Measurements from ENCODE around the gene ABLIM1. TPM values are rescaled to one million over a fixed set of nuclear protein-coding genes. Genes with fewer than 3 reads are reported as not detected.

Gene ABLIM1
- total and polyA plus RNA-seq, 5 donors: 149 to 462 (median 411) TPM

DNA sequence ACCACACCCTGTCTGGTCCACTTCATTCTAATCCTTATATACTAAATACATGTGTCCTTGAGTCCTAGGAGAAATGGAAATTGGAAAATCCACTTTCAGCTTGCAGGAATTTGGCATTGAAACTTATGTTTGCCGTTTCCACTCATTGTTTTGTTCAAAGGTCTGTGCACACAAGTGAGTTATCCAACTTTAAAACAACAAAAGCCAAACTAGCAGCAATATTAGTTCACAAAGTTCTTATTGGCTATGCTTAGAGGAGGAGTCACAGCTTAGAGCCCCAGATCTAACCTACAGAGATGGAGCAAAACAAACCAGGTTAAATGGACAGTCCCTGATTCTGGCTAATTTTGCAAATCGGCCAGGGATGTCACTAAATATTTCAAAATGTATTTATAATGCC is 209.2 kb downstream of the ABLIM1 start:
- no peak for DNase-seq
- H3K27me3 ChIP-seq (ENCODE audit: control insufficient read depth, insufficient read depth): no peaks in the 10 kb centered on the region
- H3K4me1 ChIP-seq (ENCODE audit: control insufficient read depth, insufficient read depth, low read length): peaks cover 3% of the 10 kb centered on the region
- no peak overlapping the region for H3K27ac ChIP-seq (ENCODE audit: low read length)
- intact Hi-C loops (cut with DNase I): no loop called here
- no peaks in the 10 kb centered on the region for H3K9me3 ChIP-seq (ENCODE audit: control insufficient read depth, low read length)
- H3K4me3 ChIP-seq (ENCODE audit: low read length): no peak overlapping the region
- WGBS: 74% methylated on average over 2 of the region's 2 CpGs
- peak; percentile 44 to 72 for ATAC-seq

DNA sequence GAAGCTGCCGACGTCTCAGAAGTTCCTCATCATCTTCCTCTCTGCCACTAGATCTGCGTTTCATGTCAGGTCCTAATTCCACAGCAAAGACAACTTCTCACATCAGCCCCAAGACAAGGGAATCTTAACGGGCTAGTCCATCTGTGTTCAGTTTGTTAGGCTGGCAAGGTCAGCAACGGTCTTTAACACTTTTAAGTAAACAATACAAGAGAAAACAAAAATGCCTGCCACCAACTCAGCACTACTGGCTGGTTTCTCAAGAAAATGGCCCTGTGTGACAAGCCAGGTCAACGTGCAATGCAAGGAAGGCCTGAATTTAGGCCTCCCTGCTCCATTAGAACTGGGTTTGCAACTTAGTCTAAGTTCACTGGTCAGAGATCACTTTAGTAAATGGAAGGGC is 212.7 kb downstream of the ABLIM1 start:
- DNase-seq: no peak
- intact Hi-C loops (cut with DNase I): no loop called here
- no peak overlapping the region for H3K27ac ChIP-seq (ENCODE audit: low read length)
- no peak for ATAC-seq
- H3K4me3 ChIP-seq (ENCODE audit: low read length): no peak overlapping the region
- H3K27me3 ChIP-seq (ENCODE audit: control insufficient read depth, insufficient read depth): no peaks in the 10 kb centered on the region
- H3K4me1 ChIP-seq (ENCODE audit: control insufficient read depth, insufficient read depth, low read length): peaks cover 2% of the 10 kb centered on the region
- no peaks in the 10 kb centered on the region for H3K9me3 ChIP-seq (ENCODE audit: control insufficient read depth, low read length)
- WGBS: 79% methylated on average over 6 of the region's 6 CpGs

DNA sequence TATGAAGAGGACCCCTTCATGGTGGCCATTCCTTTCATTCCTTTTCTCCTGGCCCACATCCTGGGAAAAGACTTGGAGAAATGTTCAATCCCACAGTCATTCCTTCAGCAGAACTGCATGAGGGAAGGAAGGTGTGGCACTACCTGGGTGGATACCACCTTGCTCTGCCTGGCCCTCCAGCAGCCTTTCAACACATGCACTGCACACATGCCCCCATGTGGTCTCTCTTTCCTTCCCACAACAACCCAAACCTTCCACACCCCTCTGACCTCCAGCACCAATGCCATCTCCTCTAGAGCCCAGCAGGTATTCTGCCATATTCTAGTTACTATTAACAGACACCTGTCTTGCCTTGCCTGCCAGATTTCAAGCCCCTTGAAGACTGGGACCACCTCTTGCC is 213.3 kb downstream of the ABLIM1 start:
- no peak for DNase-seq
- Histone ChIP-seq H3K4me1 (ENCODE audit: control insufficient read depth, insufficient read depth, low read length) (peaks cover 2% of the 10 kb centered on the region), H3K27ac (ENCODE audit: low read length) (no peak overlapping the region), H3K27me3 (ENCODE audit: control insufficient read depth, insufficient read depth) (no peaks in the 10 kb centered on the region), H3K4me3 (ENCODE audit: low read length) (no peak overlapping the region), H3K9me3 (ENCODE audit: control insufficient read depth, low read length) (no peaks in the 10 kb centered on the region)
- intact Hi-C loops (cut with DNase I): no loop called here
- ATAC-seq: peak; percentile 18 to 25

DNA sequence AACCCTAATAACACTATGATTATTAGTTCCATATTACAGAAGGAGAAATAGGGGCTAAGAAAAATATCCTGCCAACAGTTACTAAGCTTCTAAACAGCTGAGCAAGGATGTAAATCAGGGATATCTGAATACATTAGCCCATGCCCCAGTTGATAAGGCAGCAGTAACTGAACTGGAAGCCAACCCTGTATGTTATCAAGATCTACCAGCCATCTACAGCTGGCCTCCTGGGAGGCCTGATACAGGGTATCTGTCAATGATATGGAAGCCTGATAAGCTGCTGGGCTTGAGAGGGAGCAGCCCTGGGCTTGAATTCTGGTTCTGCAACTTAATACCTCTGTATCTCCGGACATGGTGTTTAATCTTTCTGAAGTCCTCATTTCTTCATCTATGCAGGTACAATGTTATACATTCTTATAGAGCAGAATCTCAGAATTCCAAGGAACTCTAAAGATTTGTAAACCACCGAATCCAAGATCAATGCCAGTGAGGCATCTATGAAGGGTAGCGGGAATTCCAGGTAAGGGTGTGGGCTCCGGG is 215.9 kb downstream of the ABLIM1 start:
- WGBS: 78% methylated on average over 4 of the region's 4 CpGs
- Histone ChIP-seq H3K27me3 (ENCODE audit: control insufficient read depth, insufficient read depth) (no peaks in the 10 kb centered on the region), H3K4me1 (ENCODE audit: control insufficient read depth, insufficient read depth, low read length) (no peaks in the 10 kb centered on the region), H3K27ac (ENCODE audit: low read length) (no peak overlapping the region), H3K9me3 (ENCODE audit: control insufficient read depth, low read length) (no peaks in the 10 kb centered on the region), H3K4me3 (ENCODE audit: low read length) (no peak overlapping the region)
- DNase-seq (no peak), ATAC-seq (no peak)
- intact Hi-C loops (cut with DNase I): no loop called here

DNA sequence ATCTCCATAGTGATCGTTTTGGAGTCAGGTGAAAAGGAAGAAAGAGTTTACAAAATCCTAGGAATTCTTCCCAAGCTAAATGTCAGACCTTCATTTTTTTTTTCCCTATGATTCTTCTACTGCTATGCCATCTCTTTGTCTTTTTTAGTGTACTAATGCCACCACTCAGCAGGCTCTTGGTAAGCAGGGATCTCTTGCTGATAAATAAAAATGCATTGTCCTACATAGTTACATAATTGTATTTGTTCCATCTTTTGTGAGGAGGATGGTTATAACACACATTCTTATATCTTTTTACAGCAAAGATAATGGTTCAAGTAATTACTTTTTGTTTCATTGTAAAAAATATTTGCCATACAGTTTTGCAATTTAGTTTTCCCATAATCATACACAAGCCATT is 217.0 kb downstream of the ABLIM1 start:
- intact Hi-C loops (cut with DNase I): no loop called here
- H3K4me3 ChIP-seq (ENCODE audit: low read length): no peak overlapping the region
- H3K4me1 ChIP-seq (ENCODE audit: control insufficient read depth, insufficient read depth, low read length): no peaks in the 10 kb centered on the region
- no peak for DNase-seq
- H3K27me3 ChIP-seq (ENCODE audit: control insufficient read depth, insufficient read depth): no peaks in the 10 kb centered on the region
- H3K9me3 ChIP-seq (ENCODE audit: control insufficient read depth, low read length): no peaks in the 10 kb centered on the region
- no peak overlapping the region for H3K27ac ChIP-seq (ENCODE audit: low read length)
- 89% methylated on average over 1 of the region's 1 CpG for WGBS
- no peak for ATAC-seq

DNA sequence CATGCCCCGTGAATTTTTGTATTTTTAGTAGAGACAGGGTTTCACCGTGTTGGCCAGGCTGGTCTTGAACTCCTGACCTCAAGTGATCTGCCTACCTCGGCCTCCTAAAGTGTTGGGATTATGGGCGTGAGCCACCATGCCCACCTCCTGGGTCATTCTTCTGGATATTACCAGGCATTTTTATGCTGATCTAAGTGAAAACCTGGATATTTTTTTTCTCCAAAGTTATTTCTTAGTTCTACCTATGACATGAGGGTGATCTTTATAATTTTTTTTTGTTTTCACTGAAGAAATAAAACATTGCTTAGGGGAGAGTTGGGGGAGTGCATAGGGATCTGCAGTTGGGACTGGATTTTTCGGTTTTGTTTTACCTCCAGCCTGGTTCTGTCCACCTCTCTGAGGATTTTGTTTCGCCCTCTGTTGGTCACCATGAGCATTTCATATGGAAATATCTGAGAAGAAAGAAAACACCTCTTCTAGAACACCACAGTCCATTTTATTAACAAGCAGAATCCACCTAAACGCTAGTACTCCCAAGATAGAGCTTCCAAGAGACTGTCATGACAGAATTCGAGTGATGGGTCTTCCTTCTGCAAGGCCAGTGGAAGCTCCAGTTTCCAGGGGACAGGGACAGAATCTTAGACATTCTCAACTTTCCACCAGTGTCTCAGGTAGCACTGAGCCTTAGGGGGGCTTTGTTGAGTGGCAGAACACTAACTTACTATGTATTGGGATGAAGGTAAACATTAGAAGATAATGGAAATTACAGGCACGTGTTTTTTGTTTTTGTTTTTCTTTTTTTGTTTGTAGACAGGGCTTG is 220.4 kb downstream of the ABLIM1 start:
- Histone ChIP-seq H3K9me3 (ENCODE audit: control insufficient read depth, low read length) (no peaks in the 10 kb centered on the region), H3K27me3 (ENCODE audit: control insufficient read depth, insufficient read depth) (no peaks in the 10 kb centered on the region), H3K4me1 (ENCODE audit: control insufficient read depth, insufficient read depth, low read length) (no peaks in the 10 kb centered on the region), H3K27ac (ENCODE audit: low read length) (no peak overlapping the region), H3K4me3 (ENCODE audit: low read length) (no peak overlapping the region)
- no peak for ATAC-seq
- no peak for DNase-seq
- intact Hi-C loops (cut with DNase I): loop anchor here in 1 of 4 donors (5.0 kb wide), 1 partner anchor 135 kb away; no protein-coding TSS in a partner anchor
- WGBS: 84% methylated on average over 9 of the region's 9 CpGs

DNA sequence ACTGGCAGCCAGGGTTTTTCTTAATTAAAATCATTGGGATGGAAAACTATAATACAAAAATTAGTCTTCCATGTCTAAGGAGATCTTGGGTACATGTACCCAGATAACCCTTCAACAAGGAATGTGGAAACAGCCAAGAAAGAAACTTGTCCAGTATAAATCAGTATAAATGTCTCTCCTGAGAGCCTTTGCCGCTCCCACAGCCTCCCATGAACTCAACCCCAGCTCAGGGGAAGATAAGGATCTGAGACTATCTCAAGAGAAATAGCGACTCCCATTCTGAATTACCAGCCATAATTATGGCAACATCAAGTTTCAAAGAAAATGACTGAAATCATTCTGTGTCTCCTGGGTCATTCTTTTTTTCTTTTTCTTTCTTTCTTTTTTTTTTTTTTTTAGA is 221.1 kb downstream of the ABLIM1 start:
- Histone ChIP-seq H3K27ac (ENCODE audit: low read length) (no peak overlapping the region), H3K9me3 (ENCODE audit: control insufficient read depth, low read length) (no peaks in the 10 kb centered on the region), H3K4me1 (ENCODE audit: control insufficient read depth, insufficient read depth, low read length) (no peaks in the 10 kb centered on the region), H3K4me3 (ENCODE audit: low read length) (no peak overlapping the region), H3K27me3 (ENCODE audit: control insufficient read depth, insufficient read depth) (no peaks in the 10 kb centered on the region)
- 82% methylated on average over 2 of the region's 2 CpGs for WGBS
- intact Hi-C loops (cut with DNase I): loop anchor here in 1 of 4 donors (5.0 kb wide), 1 partner anchor 135 kb away; no protein-coding TSS in a partner anchor
- no peak for DNase-seq
- ATAC-seq: no peak

DNA sequence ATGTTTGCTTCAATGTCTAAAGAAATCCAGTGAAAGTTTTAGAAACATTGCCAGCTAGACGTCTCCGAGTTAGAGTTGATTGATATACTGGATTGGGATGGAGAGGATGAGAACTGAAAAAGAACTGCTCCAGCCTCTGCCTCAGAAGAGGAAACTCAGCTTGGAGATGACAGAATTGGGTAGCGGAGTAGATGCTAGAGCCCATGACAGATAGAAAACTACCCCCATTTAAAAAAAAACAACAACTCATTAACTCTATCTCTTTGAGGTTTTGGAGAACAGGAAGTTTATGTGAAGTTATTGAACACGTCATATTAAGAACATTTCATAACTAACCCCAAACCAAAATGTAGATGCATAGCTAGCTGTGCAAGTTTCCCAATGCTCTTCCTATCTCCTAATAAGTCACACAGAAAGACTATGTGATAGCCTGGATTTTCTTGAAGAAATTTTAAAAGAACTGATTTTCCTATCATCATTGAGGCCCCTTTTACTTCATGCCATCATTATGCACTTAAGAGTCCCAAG is 225.4 kb downstream of the ABLIM1 start:
- 72% methylated on average over 4 of the region's 4 CpGs for WGBS
- Histone ChIP-seq H3K4me1 (ENCODE audit: control insufficient read depth, insufficient read depth, low read length) (peaks cover 2% of the 10 kb centered on the region), H3K4me3 (ENCODE audit: low read length) (no peak overlapping the region), H3K27me3 (ENCODE audit: control insufficient read depth, insufficient read depth) (no peaks in the 10 kb centered on the region), H3K27ac (ENCODE audit: low read length) (no peak overlapping the region), H3K9me3 (ENCODE audit: control insufficient read depth, low read length) (no peaks in the 10 kb centered on the region)
- ATAC-seq (no peak), DNase-seq (no peak)
- intact Hi-C loops (cut with DNase I): no loop called here

DNA sequence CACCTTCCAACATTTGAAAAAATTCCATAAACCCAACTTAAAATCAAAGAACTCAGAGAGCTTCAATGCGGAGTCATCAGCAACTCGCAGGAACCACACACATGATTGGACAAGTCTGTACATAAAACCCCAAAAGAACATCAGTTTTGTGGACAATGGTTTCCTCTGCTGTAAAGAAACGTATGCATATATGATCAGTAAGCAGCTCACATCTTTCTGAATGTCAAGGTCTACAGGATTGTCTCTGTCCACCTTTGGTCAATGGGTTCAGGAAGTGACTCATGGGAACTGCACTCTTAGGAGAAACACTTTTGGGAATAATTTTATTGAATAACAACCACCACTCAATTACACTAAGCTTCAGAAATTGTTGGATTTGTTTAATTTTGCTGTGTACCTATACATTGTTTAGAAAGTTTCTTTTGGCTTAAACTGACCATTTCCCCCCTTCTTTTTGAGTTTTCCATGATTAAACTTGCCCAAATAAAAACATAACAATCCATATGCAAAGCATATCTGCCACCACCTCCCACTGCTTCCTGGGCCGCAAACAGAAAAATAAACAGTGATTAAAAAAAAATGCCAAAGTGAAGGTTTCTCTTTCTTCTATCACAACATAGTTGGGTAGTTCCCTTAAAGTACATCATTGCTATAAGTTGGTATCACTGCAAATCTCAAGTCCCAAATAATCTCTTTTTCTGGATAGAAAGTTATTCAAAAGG is 226.5 kb downstream of the ABLIM1 start:
- Histone ChIP-seq H3K4me3 (ENCODE audit: low read length) (no peak overlapping the region), H3K4me1 (ENCODE audit: control insufficient read depth, insufficient read depth, low read length) (peaks cover 4% of the 10 kb centered on the region), H3K9me3 (ENCODE audit: control insufficient read depth, low read length) (no peaks in the 10 kb centered on the region), H3K27ac (ENCODE audit: low read length) (no peak overlapping the region), H3K27me3 (ENCODE audit: control insufficient read depth, insufficient read depth) (no peaks in the 10 kb centered on the region)
- WGBS: 89% methylated on average over 4 of the region's 4 CpGs
- ATAC-seq (no peak), DNase-seq (no peak)
- intact Hi-C loops (cut with DNase I): no loop called here

DNA sequence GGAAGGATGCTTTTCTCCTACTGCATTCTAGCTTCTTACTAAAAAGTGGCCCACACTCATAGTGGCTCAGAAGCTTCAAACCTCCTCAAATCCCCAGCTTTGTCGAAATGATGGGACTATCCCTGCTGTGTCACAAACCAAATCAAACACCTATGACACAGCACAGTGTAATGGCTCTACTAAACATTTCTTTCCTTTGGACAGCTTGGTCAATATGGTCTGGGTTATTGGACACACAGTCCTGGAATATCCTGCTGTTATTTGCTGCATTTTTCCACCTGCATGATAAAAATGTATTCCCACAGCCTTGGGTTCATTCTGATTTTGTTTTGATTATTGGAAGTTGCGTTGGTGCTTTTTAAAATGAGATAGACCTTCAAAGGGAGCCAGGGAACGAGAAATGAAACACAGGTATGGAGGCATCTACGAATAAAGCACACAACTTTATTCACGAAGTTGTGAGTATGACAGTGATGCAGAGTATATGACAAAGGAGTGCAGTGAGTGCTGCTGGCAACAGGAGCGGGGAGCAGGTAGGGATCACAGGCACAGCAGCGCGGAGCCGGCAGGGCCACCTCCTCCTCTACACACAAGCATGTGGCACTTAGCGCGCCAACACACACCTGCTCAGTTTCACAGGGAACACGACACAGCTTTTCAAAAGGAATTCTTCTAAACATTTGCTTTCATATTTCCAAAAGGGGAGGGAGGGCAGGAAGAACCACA is 227.2 kb downstream of the ABLIM1 start:
- H3K4me3 ChIP-seq (ENCODE audit: low read length): no peak overlapping the region
- intact Hi-C loops (cut with DNase I): no loop called here
- H3K27ac ChIP-seq (ENCODE audit: low read length): no peak overlapping the region
- WGBS: 93% methylated on average over 12 of the region's 12 CpGs
- peaks cover 6% of the 10 kb centered on the region for H3K4me1 ChIP-seq (ENCODE audit: control insufficient read depth, insufficient read depth, low read length)
- no peak for ATAC-seq
- no peaks in the 10 kb centered on the region for H3K9me3 ChIP-seq (ENCODE audit: control insufficient read depth, low read length)
- DNase-seq: no peak
- no peaks in the 10 kb centered on the region for H3K27me3 ChIP-seq (ENCODE audit: control insufficient read depth, insufficient read depth)
